Smooth muscle cell (in vitro differentiated cells): Measurements from ENCODE around the gene RNF144B. TPM values are rescaled to one million over a fixed set of nuclear protein-coding genes. Genes with fewer than 3 reads are reported as not detected.
A peak's percentile ranks its signal among the peaks of the same experiment; 100 is the strongest.

Source experiments
- DNase-seq: peaks from one replicate; lab custom pipeline; 2025; ENCODE audit not compliant: unreplicated experiment; lab: John Stamatoyannopoulos, UW
- H2AFZ ChIP-seq: fragments of 200-600 bp; sonication (generic); 2 replicates; pipeline ENCODE4 v1.6.0; 2016; ENCODE audit warnings: antibody characterized with exemption, low read depth, mild to moderate bottlenecking
- H3F3A ChIP-seq: fragments of 200-600 bp; sonication (generic); 2 replicates; pipeline ENCODE4 v1.6.0; 2017; ENCODE audit warnings: antibody characterized with exemption, low read depth
- H3K27ac ChIP-seq: fragments of 200-600 bp; sonication (generic); 2 replicates; pipeline ENCODE4 v1.5.1; 2016; ENCODE audit warnings: low read depth, mild to moderate bottlenecking
- H3K27me3 ChIP-seq: fragments of 200-600 bp; sonication (generic); 2 replicates; pipeline ENCODE4 v1.6.1; 2016; ENCODE audit warnings: low read depth, mild to moderate bottlenecking
- H3K36me3 ChIP-seq: fragments of 200-600 bp; sonication (generic); 2 replicates; pipeline ENCODE4 v1.5.1; 2016; ENCODE audit warnings: low read depth
- H3K4me1 ChIP-seq: fragments of 200-600 bp; sonication (generic); 2 replicates; pipeline ENCODE4 v1.5.1; 2016; ENCODE audit warnings: low read depth
- H3K4me2 ChIP-seq: fragments of 200-600 bp; sonication (generic); 2 replicates; pipeline ENCODE4 v1.6.0; 2016; ENCODE audit warnings: mild to moderate bottlenecking
- H3K4me3 ChIP-seq: fragments of 200-600 bp; sonication (generic); 2 replicates; pipeline ENCODE4 v1.5.1; 2016; ENCODE audit warnings: mild to moderate bottlenecking
- H3K79me2 ChIP-seq: fragments of 200-600 bp; sonication (generic); 2 replicates; pipeline ENCODE4 v1.6.0; 2016; ENCODE audit warnings: low read depth, mild to moderate bottlenecking
- H3K9ac ChIP-seq: fragments of 200-600 bp; sonication (generic); 2 replicates; pipeline ENCODE4 v1.6.0; 2016; ENCODE audit warnings: low read depth
- H3K9me3 ChIP-seq: fragments of 200-600 bp; sonication (generic); replicated peaks from 2 replicates; pipeline ENCODE4 v1.5.1; 2016; ENCODE audit warnings: low read depth
- H4K20me1 ChIP-seq: fragments of 200-600 bp; sonication (generic); 2 replicates; pipeline ENCODE4 v1.6.0; 2016; ENCODE audit warnings: low read depth
- WGBS: methylation state at CpG from one replicate; pipeline ENCODE4 v1.1.7; 2016; ENCODE audit warnings: low lambda C conversion rate; 5-methylcytosine and 5-hydroxymethylcytosine counted together
- polyA plus RNA-seq: library from polyadenylated mRNA; unstranded; fragments of >200 nt; fragmentation: Nextera tagmentation; extraction: Ambion mirVana; gene quantifications from 2 replicates; pipeline ENCODE4 v1.2.1, GENCODE V29; 2016
- total RNA-seq: library from RNA; depleted of rRNA; stranded (reverse); fragments of >200 nt; gene quantifications from 2 replicates; pipeline ENCODE4 v1.2.3, GENCODE V29; 2014
- TF ChIP-seq, protein P1 (sequence below): fragments of 200-600 bp; sonication (generic); IDR thresholded peaks from 2 replicates; pipeline ENCODE4 v1.5.1; 2017; ENCODE audit warnings: borderline replicate concordance, mild to moderate bottlenecking, antibody characterized with exemption; ENCODE audit not compliant: insufficient read depth, poor library complexity, severe bottlenecking

Gene RNF144B
- total and polyA plus RNA-seq, 2 experiments from 2014 or later = 3.4 to 10.9 TPM

DNA sequence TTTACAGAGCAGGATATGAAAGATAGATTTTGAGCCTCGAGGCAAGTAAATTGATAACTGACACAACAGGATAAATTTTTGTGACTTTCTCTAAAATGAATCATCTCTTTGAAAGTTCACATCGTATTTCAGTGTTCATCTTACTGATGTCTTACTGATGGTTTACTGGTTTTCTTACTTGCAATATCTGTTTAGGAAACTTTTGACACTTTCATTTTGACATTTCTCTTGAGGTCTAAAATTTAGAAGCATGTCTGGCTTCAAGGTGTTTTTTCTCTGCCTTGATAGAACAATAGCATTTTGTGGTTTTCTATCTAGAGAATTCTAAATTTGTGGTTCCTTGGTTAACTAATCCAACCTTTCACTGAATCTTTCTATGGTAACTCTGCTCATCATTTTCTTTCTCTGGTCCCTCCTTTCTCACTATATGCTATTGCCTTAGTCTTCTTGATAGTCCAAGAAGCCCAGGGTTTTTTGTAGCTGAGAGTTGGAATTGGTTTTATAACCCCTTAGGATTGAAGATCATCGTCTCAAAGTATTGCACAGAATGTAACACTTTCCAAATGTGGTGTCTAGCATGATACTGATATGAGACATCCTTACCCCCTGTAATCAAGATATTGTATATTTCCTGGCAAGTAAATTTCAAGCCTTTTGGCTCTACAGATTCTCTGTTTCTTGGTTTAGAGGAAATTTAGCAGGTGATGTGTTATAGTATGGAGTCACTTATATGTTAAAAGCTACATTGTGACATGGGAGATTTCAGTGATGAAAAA, 98.7 kb downstream of the RNF144B start:
- no peaks in the 10 kb centered on the region for H3K9me3 ChIP-seq
- H3K4me2 ChIP-seq = no peak overlapping the region
- TF ChIP-seq, protein P1, sequence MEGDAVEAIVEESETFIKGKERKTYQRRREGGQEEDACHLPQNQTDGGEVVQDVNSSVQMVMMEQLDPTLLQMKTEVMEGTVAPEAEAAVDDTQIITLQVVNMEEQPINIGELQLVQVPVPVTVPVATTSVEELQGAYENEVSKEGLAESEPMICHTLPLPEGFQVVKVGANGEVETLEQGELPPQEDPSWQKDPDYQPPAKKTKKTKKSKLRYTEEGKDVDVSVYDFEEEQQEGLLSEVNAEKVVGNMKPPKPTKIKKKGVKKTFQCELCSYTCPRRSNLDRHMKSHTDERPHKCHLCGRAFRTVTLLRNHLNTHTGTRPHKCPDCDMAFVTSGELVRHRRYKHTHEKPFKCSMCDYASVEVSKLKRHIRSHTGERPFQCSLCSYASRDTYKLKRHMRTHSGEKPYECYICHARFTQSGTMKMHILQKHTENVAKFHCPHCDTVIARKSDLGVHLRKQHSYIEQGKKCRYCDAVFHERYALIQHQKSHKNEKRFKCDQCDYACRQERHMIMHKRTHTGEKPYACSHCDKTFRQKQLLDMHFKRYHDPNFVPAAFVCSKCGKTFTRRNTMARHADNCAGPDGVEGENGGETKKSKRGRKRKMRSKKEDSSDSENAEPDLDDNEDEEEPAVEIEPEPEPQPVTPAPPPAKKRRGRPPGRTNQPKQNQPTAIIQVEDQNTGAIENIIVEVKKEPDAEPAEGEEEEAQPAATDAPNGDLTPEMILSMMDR = no peak
- H2AFZ ChIP-seq = no peak overlapping the region
- H3F3A ChIP-seq = no peaks in the 10 kb centered on the region
- H3K4me3 ChIP-seq = no peak overlapping the region
- no peak overlapping the region for H3K27ac ChIP-seq
- no peaks in the 10 kb centered on the region for H3K27me3 ChIP-seq
- no peaks in the 10 kb centered on the region for H3K79me2 ChIP-seq
- no peak for DNase-seq
- WGBS = 49% methylated on average over 3 of the region's 3 CpGs
- no peaks in the 10 kb centered on the region for H4K20me1 ChIP-seq
- no peak overlapping the region for H3K9ac ChIP-seq
- no peaks in the 10 kb centered on the region for H3K36me3 ChIP-seq
- no peaks in the 10 kb centered on the region for H3K4me1 ChIP-seq

- Histone ChIP-seq H2AFZ (no peak overlapping the region), H3F3A (no peaks in the 10 kb centered on the region), H3K9ac (peak overlapping the region; percentile 45), H3K27ac (peak overlapping the region; percentile 73), H4K20me1 (no peaks in the 10 kb centered on the region), H3K79me2 (no peaks in the 10 kb centered on the region), H3K4me2 (no peak overlapping the region), H3K27me3 (no peaks in the 10 kb centered on the region), H3K36me3 (no peaks in the 10 kb centered on the region), H3K4me3 (no peak overlapping the region), H3K4me1 (no peaks in the 10 kb centered on the region), H3K9me3 (no peaks in the 10 kb centered on the region)
- WGBS = 83% methylated on average over 2 of the region's 2 CpGs
- TF ChIP-seq, protein P1 = no peak
- no peak for DNase-seq
Measured at GRCh38 chr6:18488004-18488403, 100.9 kb downstream of the RNF144B start.

DNA sequence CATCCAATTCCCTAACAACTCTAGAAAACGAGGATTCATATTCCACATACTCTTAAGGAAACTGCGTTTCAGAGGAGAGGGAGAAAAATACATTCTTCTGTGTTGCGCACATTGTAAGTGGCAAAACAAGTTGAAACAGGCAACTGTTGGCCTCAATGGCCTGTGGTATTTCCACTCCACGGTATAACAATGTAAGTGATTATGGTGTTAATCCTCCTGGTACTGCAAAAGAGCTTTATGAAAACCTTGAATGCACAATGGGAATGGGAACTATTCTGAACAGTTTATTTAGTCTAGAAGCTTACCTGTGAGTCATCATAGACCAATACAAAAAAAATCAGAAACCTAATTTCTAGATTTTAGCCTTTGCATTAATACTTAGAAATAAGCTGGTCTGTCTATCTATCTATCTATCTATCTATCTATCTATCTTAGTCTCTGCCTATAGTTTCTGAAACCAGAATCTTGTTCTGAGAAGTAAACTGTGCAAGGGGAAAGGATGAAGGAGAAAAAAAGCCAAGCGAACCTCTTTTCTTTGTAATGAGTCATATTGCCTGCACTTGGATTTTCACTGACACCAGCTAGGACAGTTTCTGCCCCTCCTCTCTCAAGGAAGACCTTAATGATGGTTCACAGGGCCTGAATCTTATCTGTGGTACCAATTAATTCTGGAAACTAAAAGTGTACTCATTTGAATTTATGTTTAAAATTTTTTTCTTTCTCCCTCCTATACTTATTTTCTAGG, 101.5 kb downstream of the RNF144B start:
- peak overlapping the region; percentile 45 for H3K9ac ChIP-seq
- no peak overlapping the region for H3K4me3 ChIP-seq
- no peak for DNase-seq
- no peak overlapping the region for H2AFZ ChIP-seq
- H3K9me3 ChIP-seq = no peaks in the 10 kb centered on the region
- no peaks in the 10 kb centered on the region for H3K79me2 ChIP-seq
- H3K27ac ChIP-seq = peak overlapping the region; percentile 73
- no peaks in the 10 kb centered on the region for H3K4me1 ChIP-seq
- no peaks in the 10 kb centered on the region for H3K27me3 ChIP-seq
- H3F3A ChIP-seq = no peaks in the 10 kb centered on the region
- no peaks in the 10 kb centered on the region for H4K20me1 ChIP-seq
- WGBS = 60% methylated on average over 5 of the region's 5 CpGs
- no peak overlapping the region for H3K4me2 ChIP-seq
- no peaks in the 10 kb centered on the region for H3K36me3 ChIP-seq
- TF ChIP-seq, protein P1 = no peak
